Stimulated activated naive CD4-positive, alpha-beta T cell treated with Interleukin-2 at 50 U/mL for 16 hours (primary cell): Measurements from ENCODE around the gene ELL3.

Experiments used
- DNase-seq: peaks from one replicate; lab custom pipeline; 2025; lab: John Stamatoyannopoulos, UW

Gene ELL3

DNA sequence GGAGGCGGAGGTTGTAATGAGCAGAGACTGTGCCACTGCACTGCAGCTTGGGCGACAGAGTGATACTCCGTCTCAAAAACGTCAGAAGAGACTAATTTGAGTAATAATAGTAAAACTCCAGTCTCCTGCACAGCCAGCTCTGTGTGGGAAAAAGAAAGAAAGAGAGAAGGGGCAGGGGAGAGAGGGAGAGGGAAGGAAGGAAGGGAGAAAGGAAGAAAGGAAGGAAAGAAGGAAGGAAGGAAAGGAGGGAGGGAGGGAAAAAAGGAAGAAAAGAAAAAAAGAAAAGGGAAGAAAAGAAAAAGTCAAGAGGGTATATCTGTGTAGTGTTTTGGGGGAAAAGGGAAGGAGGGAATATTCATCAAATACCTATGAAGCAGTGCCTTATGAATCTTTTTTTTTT is 53.6 kb downstream of the ELL3 start:
- DNase-seq = no peak
